H1 (cell line): ENCODE data around the gene FAN1. TPM values are rescaled to one million over a fixed set of nuclear protein-coding genes. Genes with fewer than 3 reads are reported as not detected.

Experiments
- CEBPB ChIP-seq: IDR thresholded peaks from 2 replicates; pipeline ENCODE4 v1.6.1; 2012; ENCODE audit warnings: low read depth, low read length
- RBBP5 ChIP-seq: IDR thresholded peaks from 2 replicates; pipeline ENCODE4 v1.7.1; 2012; ENCODE audit warnings: low read depth, mild to moderate bottlenecking, inconsistent platforms, low read length, moderate library complexity, borderline replicate concordance
- SRF ChIP-seq: IDR thresholded peaks from 2 replicates; pipeline ENCODE4 v1.6.1; 2011; ENCODE audit warnings: mild to moderate bottlenecking, low read depth, low read length, moderate library complexity
- polyA plus RNA-seq, 7 experiments: library from polyadenylated mRNA; depleted of rRNA in 3 of 7; stranded (reverse) in 5 of 7; unstranded in 2 of 7; fragments of >200 nt in 5 of 7; fragments of 200-250 nt in 2 of 7; gene quantifications; 1 replicate in 5 of 7; 2 replicates in 1 of 7; 4 replicates in 1 of 7; pipeline versions ENCODE4 v1.2.1 to v1.2.3, GENCODE V29; 2011 to 2013; ENCODE audit warnings: missing spikeins in 2 of 7, mixed read lengths in 2 of 7
- total RNA-seq: library from RNA; stranded (reverse); fragmentation: NEBNext Ultra II Directional; extraction: Animal tissue kit (Norgen Biotek cat#: 25700); gene quantifications from 2 replicates; pipeline ENCODE4 v1.2.1, GENCODE V29; 2021
- TF ChIP-seq, protein P1 (sequence below), 3 experiments: IDR thresholded peaks; 1 replicate in 2 of 3; 2 replicates in 1 of 3; pipeline versions ENCODE4 v1.5.1 to v1.6.1; 2011; ENCODE audit warnings: low read length in 3 of 3, mild to moderate bottlenecking in 3 of 3, inconsistent platforms in 2 of 3, low read depth in 1 of 3, moderate library complexity in 1 of 3; ENCODE audit not compliant: insufficient read depth in 1 of 3; ENCODE audit errors: control extremely low read depth in 1 of 3
- TF ChIP-seq, protein P2 (sequence below): IDR thresholded peaks from 2 replicates; pipeline ENCODE4 v1.6.1; 2011; ENCODE audit warnings: low read length, improper control_type of control experiment

FAN1 gene
- total and polyA plus RNA-seq, 2 of the 8 experiments (the other 6 are each of a cell fraction or from before 2014, with no cell fraction given): 8.6 to 24.9 TPM

DNA sequence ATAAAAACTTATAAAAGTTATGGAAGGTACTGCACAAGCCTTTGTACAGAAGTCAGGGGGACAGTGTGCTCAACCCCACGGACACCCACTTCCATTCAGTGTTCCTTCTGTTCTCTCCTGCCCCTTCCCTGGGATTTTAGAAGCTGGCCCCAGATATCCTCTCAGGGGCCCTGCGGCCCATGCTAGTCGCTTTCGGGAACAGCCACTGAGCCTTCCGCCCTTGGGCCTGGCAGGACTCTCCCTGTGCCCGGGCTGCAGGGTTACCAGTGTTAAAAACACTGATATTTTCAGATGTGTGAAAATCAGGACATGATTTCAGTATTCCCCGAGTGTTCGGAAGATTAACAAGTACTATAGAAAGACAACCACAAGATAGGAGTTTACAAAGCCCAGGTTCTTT lies 22.4 kb downstream of the FAN1 start (continued):
- TF ChIP-seq, protein P1, sequence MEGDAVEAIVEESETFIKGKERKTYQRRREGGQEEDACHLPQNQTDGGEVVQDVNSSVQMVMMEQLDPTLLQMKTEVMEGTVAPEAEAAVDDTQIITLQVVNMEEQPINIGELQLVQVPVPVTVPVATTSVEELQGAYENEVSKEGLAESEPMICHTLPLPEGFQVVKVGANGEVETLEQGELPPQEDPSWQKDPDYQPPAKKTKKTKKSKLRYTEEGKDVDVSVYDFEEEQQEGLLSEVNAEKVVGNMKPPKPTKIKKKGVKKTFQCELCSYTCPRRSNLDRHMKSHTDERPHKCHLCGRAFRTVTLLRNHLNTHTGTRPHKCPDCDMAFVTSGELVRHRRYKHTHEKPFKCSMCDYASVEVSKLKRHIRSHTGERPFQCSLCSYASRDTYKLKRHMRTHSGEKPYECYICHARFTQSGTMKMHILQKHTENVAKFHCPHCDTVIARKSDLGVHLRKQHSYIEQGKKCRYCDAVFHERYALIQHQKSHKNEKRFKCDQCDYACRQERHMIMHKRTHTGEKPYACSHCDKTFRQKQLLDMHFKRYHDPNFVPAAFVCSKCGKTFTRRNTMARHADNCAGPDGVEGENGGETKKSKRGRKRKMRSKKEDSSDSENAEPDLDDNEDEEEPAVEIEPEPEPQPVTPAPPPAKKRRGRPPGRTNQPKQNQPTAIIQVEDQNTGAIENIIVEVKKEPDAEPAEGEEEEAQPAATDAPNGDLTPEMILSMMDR (IDR thresholded peaks at IDR 0.05; ENCODE audit: control extremely low read depth in 1 of 3, insufficient read depth in 1 of 3, low read depth in 1 of 3, low read length in 3 of 3): no peak
- TF ChIP-seq, protein P2, sequence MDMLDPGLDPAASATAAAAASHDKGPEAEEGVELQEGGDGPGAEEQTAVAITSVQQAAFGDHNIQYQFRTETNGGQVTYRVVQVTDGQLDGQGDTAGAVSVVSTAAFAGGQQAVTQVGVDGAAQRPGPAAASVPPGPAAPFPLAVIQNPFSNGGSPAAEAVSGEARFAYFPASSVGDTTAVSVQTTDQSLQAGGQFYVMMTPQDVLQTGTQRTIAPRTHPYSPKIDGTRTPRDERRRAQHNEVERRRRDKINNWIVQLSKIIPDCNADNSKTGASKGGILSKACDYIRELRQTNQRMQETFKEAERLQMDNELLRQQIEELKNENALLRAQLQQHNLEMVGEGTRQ: no peak
- TF ChIP-seq RBBP5 (no peak), CEBPB (no peak), SRF (no peak)
